ENCODE measurements around the gene FEZ2.

Gene FEZ2

GRCh38 chr2:36545871-36546416, 52.0 kb downstream of the FEZ2 start:
- Histone ChIP-seq H3K27me3 (no peaks in the 10 kb centered on the region), H3K4me1 (peaks cover 0 to 18% (median 1%) of the 10 kb centered on the region in 4 donors), H3K36me3 (peaks cover 65 to 82% (median 69%) of the 10 kb centered on the region in 3 donors), H3K27ac (peak overlapping the region in 1 of 2 donors; percentile 11), H3K4me3 (no peak overlapping the region), H3K9me3 (no peaks in the 10 kb centered on the region)
- intact Hi-C loops (cut with DNase I; ENCODE audit: low total_unique reads) = no loop called here
- TF ChIP-seq, protein P1, sequence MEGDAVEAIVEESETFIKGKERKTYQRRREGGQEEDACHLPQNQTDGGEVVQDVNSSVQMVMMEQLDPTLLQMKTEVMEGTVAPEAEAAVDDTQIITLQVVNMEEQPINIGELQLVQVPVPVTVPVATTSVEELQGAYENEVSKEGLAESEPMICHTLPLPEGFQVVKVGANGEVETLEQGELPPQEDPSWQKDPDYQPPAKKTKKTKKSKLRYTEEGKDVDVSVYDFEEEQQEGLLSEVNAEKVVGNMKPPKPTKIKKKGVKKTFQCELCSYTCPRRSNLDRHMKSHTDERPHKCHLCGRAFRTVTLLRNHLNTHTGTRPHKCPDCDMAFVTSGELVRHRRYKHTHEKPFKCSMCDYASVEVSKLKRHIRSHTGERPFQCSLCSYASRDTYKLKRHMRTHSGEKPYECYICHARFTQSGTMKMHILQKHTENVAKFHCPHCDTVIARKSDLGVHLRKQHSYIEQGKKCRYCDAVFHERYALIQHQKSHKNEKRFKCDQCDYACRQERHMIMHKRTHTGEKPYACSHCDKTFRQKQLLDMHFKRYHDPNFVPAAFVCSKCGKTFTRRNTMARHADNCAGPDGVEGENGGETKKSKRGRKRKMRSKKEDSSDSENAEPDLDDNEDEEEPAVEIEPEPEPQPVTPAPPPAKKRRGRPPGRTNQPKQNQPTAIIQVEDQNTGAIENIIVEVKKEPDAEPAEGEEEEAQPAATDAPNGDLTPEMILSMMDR (IDR thresholded peaks at IDR 0.05) = no peak
- no peak for DNase-seq

DNA sequence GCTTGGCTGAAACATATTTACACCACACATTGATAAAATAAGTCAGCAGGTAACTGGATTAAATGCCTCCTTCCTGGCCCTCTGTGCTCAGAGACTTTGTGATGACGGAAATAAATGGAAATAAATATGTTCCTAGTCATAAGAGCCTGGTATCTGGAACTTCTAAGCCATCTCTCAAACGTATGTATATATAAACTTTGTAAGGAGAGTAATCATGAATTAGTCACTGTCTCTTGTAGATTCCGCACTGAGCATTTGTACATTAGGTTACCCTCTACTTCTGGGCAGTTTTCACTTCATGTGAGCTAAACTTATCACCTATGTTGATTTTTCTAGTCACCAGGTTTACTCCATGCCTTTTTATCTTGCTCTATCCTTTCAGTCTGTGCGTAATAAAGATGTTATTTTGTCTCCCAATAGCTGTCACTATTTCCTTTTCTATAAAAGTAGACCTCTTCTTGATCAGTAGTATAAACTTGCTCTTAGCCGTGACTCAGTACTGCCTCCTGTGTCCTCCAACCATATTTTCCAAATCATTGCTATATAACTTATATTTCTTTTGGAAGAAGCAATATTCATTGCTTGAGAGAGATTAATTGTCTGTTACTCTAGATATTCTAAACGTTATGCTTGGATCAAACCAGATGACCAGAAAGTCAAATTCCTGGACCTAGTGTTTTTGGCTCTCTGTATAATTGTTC, 53.2 kb downstream of the FEZ2 start:
- H3K4me1 ChIP-seq = peaks cover 0 to 18% (median 1%) of the 10 kb centered on the region in 4 donors
- H3K27me3 ChIP-seq = no peaks in the 10 kb centered on the region
- intact Hi-C loops (cut with DNase I; ENCODE audit: low total_unique reads) = no loop called here
- no peak overlapping the region for H3K4me3 ChIP-seq
- H3K36me3 ChIP-seq = peaks cover 59 to 92% (median 76%) of the 10 kb centered on the region in 3 donors
- TF ChIP-seq, protein P1 (IDR thresholded peaks at IDR 0.05) = peak in 1 of 2 experiments; percentile 28
- H3K9me3 ChIP-seq = no peaks in the 10 kb centered on the region
- H3K27ac ChIP-seq = peak overlapping the region; percentile 11 to 14
- no peak for DNase-seq

DNA sequence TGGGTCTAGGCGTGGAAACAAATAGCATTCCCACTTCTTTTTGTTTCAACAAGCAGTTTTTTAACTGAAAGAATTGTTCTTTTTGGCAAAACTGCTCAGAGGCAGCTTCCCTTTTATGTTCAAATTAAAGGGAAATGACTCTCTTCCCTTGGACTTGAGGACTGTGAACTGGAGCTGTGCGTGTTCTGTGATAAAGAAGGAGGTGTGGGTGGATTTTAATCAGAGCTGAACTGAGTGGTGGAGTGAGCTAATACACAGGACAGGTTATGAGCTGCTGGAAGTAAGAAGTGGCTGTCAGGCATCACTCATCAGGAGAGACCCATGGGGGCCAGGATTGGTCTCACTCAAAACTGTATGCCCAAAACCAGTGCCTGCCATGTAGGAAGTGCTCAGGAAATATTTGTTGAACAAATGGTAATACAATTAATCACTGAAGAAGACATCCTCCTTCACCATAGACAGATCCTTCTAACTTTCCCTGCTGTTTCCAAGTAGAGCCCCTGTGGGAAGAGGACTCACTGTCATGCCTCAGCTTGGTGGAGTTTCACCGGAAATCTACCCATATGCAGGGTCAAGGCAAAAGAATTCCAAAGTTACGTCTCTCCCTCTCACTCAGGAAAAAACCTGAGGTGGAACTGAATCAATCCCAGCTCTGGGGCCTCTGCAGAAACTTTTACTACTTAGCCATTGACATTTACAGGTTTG, 55.9 kb downstream of the FEZ2 start:
- TF ChIP-seq, protein P1 (IDR thresholded peaks at IDR 0.05) = no peak
- no peak overlapping the region for H3K4me3 ChIP-seq
- peak overlapping the region; percentile 22 to 24 for H3K27ac ChIP-seq
- H3K9me3 ChIP-seq = no peaks in the 10 kb centered on the region
- no peaks in the 10 kb centered on the region for H3K27me3 ChIP-seq
- peaks cover 0 to 19% (median 5%) of the 10 kb centered on the region in 4 donors for H3K4me1 ChIP-seq
- intact Hi-C loops (cut with DNase I; ENCODE audit: low total_unique reads) = no loop called here
- H3K36me3 ChIP-seq = peaks cover 61 to 92% (median 84%) of the 10 kb centered on the region in 3 donors
- no peak for DNase-seq

DNA sequence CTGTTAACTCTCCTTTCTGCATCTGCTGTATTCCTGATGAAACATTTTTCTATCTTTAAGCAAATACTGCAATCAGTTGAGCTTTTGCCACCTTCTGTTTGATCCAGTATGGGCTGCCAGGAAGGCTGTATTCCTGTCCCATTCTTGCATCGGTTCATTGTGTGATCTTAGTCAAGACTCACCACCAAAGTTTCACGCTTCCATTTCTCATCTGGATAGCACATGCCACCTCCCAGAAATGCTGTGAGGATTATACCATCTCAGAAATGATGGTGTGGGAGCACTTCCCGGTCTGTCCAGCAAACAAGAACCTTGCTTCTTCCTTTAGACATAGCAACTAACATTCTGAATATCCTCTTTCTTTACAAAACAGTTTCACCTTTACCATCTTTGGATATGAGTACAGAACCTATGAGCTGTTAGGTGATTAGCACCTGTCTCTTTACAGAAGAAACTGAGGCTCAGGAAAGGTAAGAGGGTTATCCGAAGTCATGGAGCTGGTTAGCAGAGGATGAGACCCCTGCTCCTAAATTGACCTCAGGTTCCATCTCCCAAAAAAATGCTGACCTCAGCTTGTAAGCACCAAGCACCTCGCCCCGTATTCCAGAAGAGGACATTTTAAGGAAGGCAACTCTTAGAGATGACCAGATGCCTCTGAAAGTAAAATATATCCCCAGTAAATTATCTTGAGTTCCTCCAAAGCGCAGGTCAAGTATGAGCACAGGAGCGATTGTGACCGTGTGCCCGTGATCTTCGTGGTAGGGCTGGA, 56.8 kb downstream of the FEZ2 start:
- Histone ChIP-seq H3K4me1 (peaks cover 0 to 19% (median 5%) of the 10 kb centered on the region in 4 donors), H3K27ac (peak overlapping the region; percentile 22 to 24), H3K27me3 (no peaks in the 10 kb centered on the region), H3K4me3 (no peak overlapping the region), H3K36me3 (peaks cover 55 to 96% (median 91%) of the 10 kb centered on the region in 3 donors), H3K9me3 (no peaks in the 10 kb centered on the region)
- intact Hi-C loops (cut with DNase I; ENCODE audit: low total_unique reads) = no loop called here
- no peak for DNase-seq
- TF ChIP-seq, protein P1 (IDR thresholded peaks at IDR 0.05) = no peak

DNA sequence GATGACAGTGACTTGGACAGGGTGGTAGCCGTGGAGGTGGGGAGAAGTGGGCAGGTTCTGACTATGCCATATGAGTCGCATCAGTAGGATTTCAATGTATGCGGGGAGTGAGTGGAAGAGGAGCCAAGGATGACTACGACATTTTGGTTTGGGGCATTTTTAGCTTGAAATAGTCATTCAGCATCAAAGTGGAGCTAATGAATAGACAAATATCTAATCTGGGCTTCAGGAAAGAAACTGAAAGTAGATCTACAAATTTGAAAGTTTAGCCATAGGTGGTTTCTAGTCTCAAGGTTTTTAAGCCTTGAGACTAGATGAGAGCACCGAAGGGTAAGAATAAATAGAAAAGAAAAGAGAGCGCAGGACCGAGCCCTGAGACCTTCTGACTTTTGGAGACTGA, 58.3 kb downstream of the FEZ2 start:
- Histone ChIP-seq H3K4me1 (peaks cover 0 to 19% (median 5%) of the 10 kb centered on the region in 4 donors), H3K9me3 (no peaks in the 10 kb centered on the region), H3K36me3 (peaks cover 52 to 87% (median 83%) of the 10 kb centered on the region in 3 donors), H3K27ac (peak overlapping the region; percentile 22 to 23), H3K27me3 (no peaks in the 10 kb centered on the region), H3K4me3 (no peak overlapping the region)
- TF ChIP-seq, protein P1 (IDR thresholded peaks at IDR 0.05) = no peak
- intact Hi-C loops (cut with DNase I; ENCODE audit: low total_unique reads) = no loop called here
- no peak for DNase-seq
